ENCODE measurements around the gene PAF1. TPM values are rescaled to one million over a fixed set of nuclear protein-coding genes. Genes with fewer than 3 reads are reported as not detected.
A peak's percentile ranks its signal among the peaks of the same experiment; 100 is the strongest.

The PAF1 gene
- total and polyA plus RNA-seq, 2 of the 13 experiments (the other 11 are each of a cell fraction or from before 2014, with no cell fraction given) = 30.2 to 31.1 TPM

DNA sequence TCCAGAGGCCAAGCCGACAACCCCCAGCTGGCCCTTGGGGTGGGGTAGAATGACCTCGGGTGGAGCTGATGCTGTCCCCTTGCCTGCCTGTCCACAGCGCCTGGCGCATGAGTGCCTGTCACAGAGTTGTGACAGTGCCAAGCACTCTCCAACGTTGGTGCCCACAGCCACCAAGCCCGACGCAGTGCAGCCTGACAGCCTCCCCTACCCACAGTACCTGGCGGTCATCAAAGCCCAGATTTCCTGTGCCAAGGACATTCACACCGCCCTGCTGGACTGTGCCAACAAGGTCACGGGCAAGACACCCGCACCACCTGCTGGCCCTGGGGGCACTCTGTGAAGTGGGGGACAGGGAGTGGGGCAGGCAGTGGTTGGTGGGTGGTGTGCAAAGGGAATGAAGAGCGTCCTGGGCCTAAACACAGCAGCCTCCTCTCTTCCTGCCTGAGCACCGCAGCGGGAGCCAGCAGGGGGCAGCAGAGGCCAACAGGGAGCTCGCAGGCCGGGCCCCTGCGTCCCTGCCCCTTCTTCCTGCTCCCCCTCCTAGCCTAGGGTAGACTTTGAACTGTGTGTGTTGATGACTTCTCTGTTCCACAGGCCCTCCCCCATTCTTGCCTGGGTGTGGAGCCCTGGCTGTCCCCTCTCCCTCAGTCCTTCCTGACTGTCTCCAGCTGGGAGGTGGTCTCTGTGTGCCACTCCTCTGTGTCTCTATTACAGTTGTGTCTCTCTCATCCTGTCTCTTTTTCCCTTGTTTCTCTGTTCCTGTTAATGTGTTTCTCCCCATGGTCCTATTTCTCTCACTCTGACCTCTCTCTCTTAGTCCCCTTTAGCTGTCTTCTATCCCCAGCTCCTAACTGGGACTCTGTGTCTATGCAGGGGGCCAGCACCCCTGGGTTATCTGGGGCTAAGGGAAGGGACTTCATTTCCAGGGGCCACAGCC lies 6.7 kb upstream of the PAF1 start (continued):
- TF ChIP-seq, protein P1, sequence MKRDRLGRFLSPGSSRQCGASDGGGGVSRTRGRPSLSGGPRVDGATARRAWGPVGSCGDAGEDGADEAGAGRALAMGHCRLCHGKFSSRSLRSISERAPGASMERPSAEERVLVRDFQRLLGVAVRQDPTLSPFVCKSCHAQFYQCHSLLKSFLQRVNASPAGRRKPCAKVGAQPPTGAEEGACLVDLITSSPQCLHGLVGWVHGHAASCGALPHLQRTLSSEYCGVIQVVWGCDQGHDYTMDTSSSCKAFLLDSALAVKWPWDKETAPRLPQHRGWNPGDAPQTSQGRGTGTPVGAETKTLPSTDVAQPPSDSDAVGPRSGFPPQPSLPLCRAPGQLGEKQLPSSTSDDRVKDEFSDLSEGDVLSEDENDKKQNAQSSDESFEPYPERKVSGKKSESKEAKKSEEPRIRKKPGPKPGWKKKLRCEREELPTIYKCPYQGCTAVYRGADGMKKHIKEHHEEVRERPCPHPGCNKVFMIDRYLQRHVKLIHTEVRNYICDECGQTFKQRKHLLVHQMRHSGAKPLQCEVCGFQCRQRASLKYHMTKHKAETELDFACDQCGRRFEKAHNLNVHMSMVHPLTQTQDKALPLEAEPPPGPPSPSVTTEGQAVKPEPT (CRISPR knock-in tag; IDR thresholded peaks at IDR 0.05; ENCODE audit: low read depth) = no peak
- TF ChIP-seq, protein P2, sequence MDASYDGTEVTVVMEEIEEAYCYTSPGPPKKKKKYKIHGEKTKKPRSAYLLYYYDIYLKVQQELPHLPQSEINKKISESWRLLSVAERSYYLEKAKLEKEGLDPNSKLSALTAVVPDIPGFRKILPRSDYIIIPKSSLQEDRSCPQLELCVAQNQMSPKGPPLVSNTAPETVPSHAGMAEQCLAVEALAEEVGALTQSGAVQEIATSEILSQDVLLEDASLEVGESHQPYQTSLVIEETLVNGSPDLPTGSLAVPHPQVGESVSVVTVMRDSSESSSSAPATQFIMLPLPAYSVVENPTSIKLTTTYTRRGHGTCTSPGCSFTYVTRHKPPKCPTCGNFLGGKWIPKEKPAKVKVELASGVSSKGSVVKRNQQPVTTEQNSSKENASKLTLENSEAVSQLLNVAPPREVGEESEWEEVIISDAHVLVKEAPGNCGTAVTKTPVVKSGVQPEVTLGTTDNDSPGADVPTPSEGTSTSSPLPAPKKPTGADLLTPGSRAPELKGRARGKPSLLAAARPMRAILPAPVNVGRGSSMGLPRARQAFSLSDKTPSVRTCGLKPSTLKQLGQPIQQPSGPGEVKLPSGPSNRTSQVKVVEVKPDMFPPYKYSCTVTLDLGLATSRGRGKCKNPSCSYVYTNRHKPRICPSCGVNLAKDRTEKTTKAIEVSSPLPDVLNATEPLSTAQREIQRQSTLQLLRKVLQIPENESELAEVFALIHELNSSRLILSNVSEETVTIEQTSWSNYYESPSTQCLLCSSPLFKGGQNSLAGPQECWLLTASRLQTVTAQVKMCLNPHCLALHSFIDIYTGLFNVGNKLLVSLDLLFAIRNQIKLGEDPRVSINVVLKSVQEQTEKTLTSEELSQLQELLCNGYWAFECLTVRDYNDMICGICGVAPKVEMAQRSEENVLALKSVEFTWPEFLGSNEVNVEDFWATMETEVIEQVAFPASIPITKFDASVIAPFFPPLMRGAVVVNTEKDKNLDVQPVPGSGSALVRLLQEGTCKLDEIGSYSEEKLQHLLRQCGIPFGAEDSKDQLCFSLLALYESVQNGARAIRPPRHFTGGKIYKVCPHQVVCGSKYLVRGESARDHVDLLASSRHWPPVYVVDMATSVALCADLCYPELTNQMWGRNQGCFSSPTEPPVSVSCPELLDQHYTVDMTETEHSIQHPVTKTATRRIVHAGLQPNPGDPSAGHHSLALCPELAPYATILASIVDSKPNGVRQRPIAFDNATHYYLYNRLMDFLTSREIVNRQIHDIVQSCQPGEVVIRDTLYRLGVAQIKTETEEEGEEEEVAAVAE (CRISPR knock-in tag; IDR thresholded peaks at IDR 0.05; ENCODE audit: borderline replicate concordance) = 0 out of 2 replicates have a peak, but pooled peaks have one; percentile 24
- TF ChIP-seq SATB2 (CRISPR knock-in tag; IDR thresholded peaks at IDR 0.05) (no peak), ZNF761 (CRISPR knock-in tag; conservative IDR thresholded peaks at IDR 0.05) (peak; percentile 68; the same call in 1 of the 2 replicates), ZNF678 (CRISPR knock-in tag; IDR thresholded peaks at IDR 0.05) (no peak), MTA1 (CRISPR knock-in tag; IDR thresholded peaks at IDR 0.05; ENCODE audit: borderline replicate concordance) (0 out of 2 replicates have a peak, but pooled peaks have one; percentile 33), MED8 (CRISPR knock-in tag; IDR thresholded peaks at IDR 0.05; ENCODE audit: insufficient replicate concordance) (peak; percentile 4), CENPX (CRISPR knock-in tag; IDR thresholded peaks at IDR 0.05) (no peak), IKZF4 (CRISPR knock-in tag; IDR thresholded peaks at IDR 0.05; ENCODE audit: borderline replicate concordance, low read depth, not compliant biosample characterization) (peak; percentile 73), RFXAP (CRISPR knock-in tag; IDR thresholded peaks at IDR 0.05; ENCODE audit: borderline replicate concordance) (no peak)
- TF ChIP-seq, protein P3, sequence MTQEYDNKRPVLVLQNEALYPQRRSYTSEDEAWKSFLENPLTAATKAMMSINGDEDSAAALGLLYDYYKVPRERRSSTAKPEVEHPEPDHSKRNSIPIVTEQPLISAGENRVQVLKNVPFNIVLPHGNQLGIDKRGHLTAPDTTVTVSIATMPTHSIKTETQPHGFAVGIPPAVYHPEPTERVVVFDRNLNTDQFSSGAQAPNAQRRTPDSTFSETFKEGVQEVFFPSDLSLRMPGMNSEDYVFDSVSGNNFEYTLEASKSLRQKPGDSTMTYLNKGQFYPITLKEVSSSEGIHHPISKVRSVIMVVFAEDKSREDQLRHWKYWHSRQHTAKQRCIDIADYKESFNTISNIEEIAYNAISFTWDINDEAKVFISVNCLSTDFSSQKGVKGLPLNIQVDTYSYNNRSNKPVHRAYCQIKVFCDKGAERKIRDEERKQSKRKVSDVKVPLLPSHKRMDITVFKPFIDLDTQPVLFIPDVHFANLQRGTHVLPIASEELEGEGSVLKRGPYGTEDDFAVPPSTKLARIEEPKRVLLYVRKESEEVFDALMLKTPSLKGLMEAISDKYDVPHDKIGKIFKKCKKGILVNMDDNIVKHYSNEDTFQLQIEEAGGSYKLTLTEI (CRISPR knock-in tag; conservative IDR thresholded peaks at IDR 0.05) = no peak
- TF ChIP-seq, protein P4, sequence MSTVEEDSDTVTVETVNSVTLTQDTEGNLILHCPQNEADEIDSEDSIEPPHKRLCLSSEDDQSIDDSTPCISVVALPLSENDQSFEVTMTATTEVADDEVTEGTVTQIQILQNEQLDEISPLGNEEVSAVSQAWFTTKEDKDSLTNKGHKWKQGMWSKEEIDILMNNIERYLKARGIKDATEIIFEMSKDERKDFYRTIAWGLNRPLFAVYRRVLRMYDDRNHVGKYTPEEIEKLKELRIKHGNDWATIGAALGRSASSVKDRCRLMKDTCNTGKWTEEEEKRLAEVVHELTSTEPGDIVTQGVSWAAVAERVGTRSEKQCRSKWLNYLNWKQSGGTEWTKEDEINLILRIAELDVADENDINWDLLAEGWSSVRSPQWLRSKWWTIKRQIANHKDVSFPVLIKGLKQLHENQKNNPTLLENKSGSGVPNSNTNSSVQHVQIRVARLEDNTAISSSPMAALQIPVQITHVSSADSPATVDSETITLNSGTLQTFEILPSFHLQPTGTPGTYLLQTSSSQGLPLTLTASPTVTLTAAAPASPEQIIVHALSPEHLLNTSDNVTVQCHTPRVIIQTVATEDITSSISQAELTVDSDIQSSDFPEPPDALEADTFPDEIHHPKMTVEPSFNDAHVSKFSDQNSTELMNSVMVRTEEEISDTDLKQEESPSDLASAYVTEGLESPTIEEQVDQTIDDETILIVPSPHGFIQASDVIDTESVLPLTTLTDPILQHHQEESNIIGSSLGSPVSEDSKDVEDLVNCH (CRISPR knock-in tag; IDR thresholded peaks at IDR 0.05) = no peak
- TF ChIP-seq, protein P5, sequence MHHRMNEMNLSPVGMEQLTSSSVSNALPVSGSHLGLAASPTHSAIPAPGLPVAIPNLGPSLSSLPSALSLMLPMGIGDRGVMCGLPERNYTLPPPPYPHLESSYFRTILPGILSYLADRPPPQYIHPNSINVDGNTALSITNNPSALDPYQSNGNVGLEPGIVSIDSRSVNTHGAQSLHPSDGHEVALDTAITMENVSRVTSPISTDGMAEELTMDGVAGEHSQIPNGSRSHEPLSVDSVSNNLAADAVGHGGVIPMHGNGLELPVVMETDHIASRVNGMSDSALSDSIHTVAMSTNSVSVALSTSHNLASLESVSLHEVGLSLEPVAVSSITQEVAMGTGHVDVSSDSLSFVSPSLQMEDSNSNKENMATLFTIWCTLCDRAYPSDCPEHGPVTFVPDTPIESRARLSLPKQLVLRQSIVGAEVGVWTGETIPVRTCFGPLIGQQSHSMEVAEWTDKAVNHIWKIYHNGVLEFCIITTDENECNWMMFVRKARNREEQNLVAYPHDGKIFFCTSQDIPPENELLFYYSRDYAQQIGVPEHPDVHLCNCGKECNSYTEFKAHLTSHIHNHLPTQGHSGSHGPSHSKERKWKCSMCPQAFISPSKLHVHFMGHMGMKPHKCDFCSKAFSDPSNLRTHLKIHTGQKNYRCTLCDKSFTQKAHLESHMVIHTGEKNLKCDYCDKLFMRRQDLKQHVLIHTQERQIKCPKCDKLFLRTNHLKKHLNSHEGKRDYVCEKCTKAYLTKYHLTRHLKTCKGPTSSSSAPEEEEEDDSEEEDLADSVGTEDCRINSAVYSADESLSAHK (CRISPR knock-in tag; IDR thresholded peaks at IDR 0.05; ENCODE audit: borderline replicate concordance) = no peak

Data from HepG2 (cell line).